Ascending aorta (tissue), 2 donors: ENCODE results near the gene SCUBE2. TPM values are rescaled to one million over a fixed set of nuclear protein-coding genes. Genes with fewer than 3 reads are reported as not detected.

Experiments used
- DNase-seq, 2 donors: peaks; one replicate each; pipeline ENCODE4 v3.0.0-alpha.2; 2019; ENCODE audit warnings: low spot score in 2 of 2
- H3K27ac ChIP-seq, 2 donors: fragments of 200-600 bp; sonication (generic); one replicate each; pipeline ENCODE4 v1.5.1; 2016 to 2017; ENCODE audit warnings: mild to moderate bottlenecking in 1 of 2
- H3K27me3 ChIP-seq: fragments of 200-600 bp; sonication (generic); one replicate; pipeline ENCODE4 v1.5.1; 2017
- H3K36me3 ChIP-seq, 2 donors: fragments of 200-600 bp; sonication (generic); one replicate each; pipeline ENCODE4 v1.5.1; 2016
- H3K4me1 ChIP-seq, 2 donors: fragments of 200-600 bp; sonication (generic); one replicate each; pipeline ENCODE4 v1.5.1; 2016 to 2017; ENCODE audit warnings: mild to moderate bottlenecking in 1 of 2
- H3K4me3 ChIP-seq, 2 donors: fragments of 200-600 bp; sonication (generic); one replicate each; pipeline ENCODE4 v1.5.1; 2016 to 2017; ENCODE audit warnings: mild to moderate bottlenecking in 1 of 2
- H3K9me3 ChIP-seq, 2 donors: fragments of 200-600 bp; sonication (generic); one replicate each; pipeline ENCODE4 v1.5.1; 2016
- intact Hi-C: fragments of 100-400 bp; cut with DNase I; formaldehyde crosslinking; loops from one replicate; pipeline ENCODE4 v1.15.1; 2023
- total RNA-seq: library from RNA; depleted of rRNA; stranded (reverse); fragments of >200 nt; gene quantifications from one replicate; pipeline ENCODE4 v1.1.0, GENCODE V29; 2016
- TF ChIP-seq, protein P1 (sequence below), 3 experiments: fragments of 200-600 bp in 2 of 3; fragments of 450-650 bp in 1 of 3; sonication (generic) in 2 of 3; IDR thresholded peaks; one replicate each; pipeline ENCODE4 v1.5.1; 2016 to 2019; ENCODE audit warnings: antibody characterized with exemption in 3 of 3, mild to moderate bottlenecking in 1 of 3, moderate library complexity in 1 of 3

The SCUBE2 gene
- total RNA-seq, 1 donor from 2014 or later, result 1.1 TPM

DNA sequence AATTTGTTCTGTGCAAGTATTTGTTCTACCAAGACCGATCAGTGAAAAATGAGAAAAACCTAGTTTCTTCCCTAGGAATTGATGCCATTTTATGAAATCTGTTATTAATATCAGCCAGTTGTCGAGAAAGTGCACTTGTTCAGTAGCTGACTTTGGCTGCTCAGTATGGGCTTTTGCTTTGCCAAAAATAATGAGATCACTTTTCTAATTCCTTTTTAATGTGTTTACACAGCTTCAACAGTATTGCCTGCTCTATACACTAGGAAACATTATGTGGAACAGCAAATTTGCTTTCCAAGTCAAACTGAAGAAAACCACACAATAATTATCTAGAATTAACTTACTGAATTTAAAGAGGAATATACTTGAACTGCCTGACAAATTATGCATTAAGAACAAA lies 34.4 kb downstream of the SCUBE2 start:
- intact Hi-C loops, result no loop called here
- TF ChIP-seq, protein P1, sequence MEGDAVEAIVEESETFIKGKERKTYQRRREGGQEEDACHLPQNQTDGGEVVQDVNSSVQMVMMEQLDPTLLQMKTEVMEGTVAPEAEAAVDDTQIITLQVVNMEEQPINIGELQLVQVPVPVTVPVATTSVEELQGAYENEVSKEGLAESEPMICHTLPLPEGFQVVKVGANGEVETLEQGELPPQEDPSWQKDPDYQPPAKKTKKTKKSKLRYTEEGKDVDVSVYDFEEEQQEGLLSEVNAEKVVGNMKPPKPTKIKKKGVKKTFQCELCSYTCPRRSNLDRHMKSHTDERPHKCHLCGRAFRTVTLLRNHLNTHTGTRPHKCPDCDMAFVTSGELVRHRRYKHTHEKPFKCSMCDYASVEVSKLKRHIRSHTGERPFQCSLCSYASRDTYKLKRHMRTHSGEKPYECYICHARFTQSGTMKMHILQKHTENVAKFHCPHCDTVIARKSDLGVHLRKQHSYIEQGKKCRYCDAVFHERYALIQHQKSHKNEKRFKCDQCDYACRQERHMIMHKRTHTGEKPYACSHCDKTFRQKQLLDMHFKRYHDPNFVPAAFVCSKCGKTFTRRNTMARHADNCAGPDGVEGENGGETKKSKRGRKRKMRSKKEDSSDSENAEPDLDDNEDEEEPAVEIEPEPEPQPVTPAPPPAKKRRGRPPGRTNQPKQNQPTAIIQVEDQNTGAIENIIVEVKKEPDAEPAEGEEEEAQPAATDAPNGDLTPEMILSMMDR (IDR thresholded peaks at IDR 0.05), result no peak
- Histone ChIP-seq H3K27me3 (no peaks in the 10 kb centered on the region), H3K27ac (peak overlapping the region in 1 of 2 donors; percentile 14), H3K9me3 (no peaks in the 10 kb centered on the region), H3K4me1 (peaks cover 0 to 9% of the 10 kb centered on the region in 2 donors), H3K4me3 (no peak overlapping the region), H3K36me3 (no peaks in the 10 kb centered on the region)
- DNase-seq, result no peak

DNA sequence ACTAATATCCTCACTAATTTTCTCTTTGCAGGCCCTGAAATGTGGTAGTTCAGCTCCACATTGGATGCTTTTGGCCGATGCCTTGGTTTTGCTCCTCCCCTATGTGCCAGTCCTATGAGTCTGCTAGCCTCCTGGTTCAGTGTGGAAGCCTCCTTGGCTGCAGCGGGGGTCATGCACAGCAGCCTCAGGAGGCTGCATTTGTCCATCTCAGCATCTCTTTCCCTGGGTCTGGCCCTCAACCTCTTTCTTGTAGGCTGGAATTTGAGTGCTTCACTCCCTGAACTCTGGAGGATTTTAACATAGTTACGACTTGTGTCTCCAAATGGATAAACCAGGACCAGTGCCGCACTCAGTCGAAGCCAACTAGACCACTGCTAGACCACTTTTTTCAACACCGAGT lies 34.9 kb downstream of the SCUBE2 start:
- no peak overlapping the region for H3K4me3 ChIP-seq
- H3K4me1 ChIP-seq, result peaks cover 0 to 9% of the 10 kb centered on the region in 2 donors
- DNase-seq, result no peak
- intact Hi-C loops, result no loop called here
- H3K9me3 ChIP-seq, result no peaks in the 10 kb centered on the region
- TF ChIP-seq, protein P1 (IDR thresholded peaks at IDR 0.05), result no peak
- H3K27ac ChIP-seq, result peak overlapping the region in 1 of 2 donors; percentile 14
- H3K36me3 ChIP-seq, result no peaks in the 10 kb centered on the region
- no peaks in the 10 kb centered on the region for H3K27me3 ChIP-seq

DNA sequence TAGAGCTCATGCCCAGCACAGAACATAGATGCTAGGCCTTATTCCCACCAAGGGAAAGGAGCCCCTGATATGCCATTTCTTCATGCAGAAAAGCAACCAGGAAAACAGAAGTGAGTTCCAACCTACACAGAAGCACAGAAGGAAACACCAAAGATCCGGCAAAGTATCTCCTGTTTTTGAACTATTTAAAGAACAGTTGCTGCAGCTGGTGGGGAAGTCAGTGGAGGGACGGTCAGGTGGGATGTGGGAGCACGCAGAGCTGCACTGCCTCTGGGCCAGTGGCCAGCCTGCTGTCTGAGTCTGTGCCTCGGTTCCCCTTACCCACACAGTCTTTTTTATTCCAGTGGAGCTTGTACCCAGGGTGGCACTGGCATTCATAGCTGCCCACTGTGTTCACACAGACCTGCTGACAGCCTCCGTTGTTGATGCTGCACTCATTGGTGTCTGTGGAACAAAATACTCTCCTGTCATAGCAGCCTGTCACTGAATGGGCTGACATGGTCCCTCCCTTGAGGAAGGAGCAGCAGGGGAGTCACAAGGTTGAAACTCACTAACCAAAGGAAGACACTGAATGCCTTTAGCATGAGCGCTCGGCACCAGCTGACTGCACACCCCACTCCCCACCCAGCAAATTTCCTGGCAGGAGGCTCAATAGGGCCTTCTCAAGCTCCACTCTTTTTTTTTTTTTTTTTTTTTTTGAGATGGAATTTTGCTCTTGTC lies 37.9 kb downstream of the SCUBE2 start:
- DNase-seq, result peak in 1 of 2 donors; percentile 19
- Histone ChIP-seq H3K27ac (no peak overlapping the region), H3K4me1 (peaks cover 0 to 9% of the 10 kb centered on the region in 2 donors), H3K36me3 (no peaks in the 10 kb centered on the region), H3K4me3 (no peak overlapping the region), H3K27me3 (no peaks in the 10 kb centered on the region), H3K9me3 (no peaks in the 10 kb centered on the region)
- intact Hi-C loops, result no loop called here
- TF ChIP-seq, protein P1 (IDR thresholded peaks at IDR 0.05), result no peak

DNA sequence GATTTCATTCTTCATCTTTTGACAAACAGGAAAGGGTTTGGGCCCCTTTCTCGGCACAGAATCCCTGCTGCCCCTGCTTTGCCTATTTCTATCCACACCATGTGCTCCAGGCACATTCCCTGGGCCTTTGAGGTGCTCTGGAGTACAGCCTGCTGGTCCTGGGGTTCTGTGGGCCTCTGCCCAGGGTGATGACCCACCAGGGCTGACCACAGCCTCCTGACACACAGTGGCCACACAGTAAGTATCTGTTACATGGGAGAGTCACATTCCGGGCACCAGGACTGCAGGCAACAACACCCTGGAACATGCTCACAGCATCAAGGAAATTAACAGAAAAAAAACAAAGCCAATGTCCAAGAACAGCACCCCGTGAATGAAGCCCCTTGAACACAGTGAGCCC lies 39.1 kb downstream of the SCUBE2 start:
- Histone ChIP-seq H3K27ac (no peak overlapping the region), H3K4me3 (no peak overlapping the region), H3K4me1 (peaks cover 0 to 9% of the 10 kb centered on the region in 2 donors), H3K36me3 (no peaks in the 10 kb centered on the region), H3K27me3 (no peaks in the 10 kb centered on the region), H3K9me3 (no peaks in the 10 kb centered on the region)
- DNase-seq, result peak in 1 of 2 donors; percentile 19
- intact Hi-C loops, result no loop called here
- TF ChIP-seq, protein P1 (IDR thresholded peaks at IDR 0.05), result no peak

DNA sequence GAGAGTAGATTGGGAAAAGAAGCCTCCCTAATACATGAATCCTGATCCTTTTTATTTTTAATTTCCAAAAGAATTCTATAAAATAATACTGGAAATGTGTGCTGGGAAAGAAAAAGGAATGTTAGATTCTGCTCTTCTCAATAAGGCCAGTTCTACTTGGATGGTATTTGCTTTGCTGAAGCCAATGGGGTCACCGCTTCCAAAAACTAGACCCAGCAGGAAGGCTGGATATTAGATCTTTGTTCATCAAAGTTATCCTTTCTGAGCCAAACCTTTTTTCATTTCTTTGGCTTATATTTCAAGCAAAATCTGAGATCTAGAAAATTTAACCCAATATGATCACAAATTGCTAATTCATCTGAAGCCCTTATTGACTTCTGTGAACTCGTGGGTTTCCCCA lies 41.4 kb downstream of the SCUBE2 start:
- no peak overlapping the region for H3K27ac ChIP-seq
- TF ChIP-seq, protein P1 (IDR thresholded peaks at IDR 0.05), result no peak
- H3K4me1 ChIP-seq, result no peaks in the 10 kb centered on the region
- H3K36me3 ChIP-seq, result no peaks in the 10 kb centered on the region
- H3K4me3 ChIP-seq, result no peak overlapping the region
- intact Hi-C loops, result no loop called here
- peak in 1 of 2 donors; percentile 5 for DNase-seq
- no peaks in the 10 kb centered on the region for H3K9me3 ChIP-seq
- H3K27me3 ChIP-seq, result no peaks in the 10 kb centered on the region
